HG02588 (cell line): ENCODE data around the gene SCNM1.
"Not testable (repeated sequence)": the region's sequence is repeated elsewhere in the genome, so short reads cannot be mapped to it uniquely, and the experiment has no call there.

ENCODE experiments used
- ATAC-seq: cut with Tn5 transposase; IDR thresholded peaks from one replicate; pipeline ENCODE4 v1.9.1; 2021; ENCODE audit warnings: mild to moderate bottlenecking, moderate library complexity; ENCODE audit not compliant: unreplicated experiment

Gene SCNM1

DNA sequence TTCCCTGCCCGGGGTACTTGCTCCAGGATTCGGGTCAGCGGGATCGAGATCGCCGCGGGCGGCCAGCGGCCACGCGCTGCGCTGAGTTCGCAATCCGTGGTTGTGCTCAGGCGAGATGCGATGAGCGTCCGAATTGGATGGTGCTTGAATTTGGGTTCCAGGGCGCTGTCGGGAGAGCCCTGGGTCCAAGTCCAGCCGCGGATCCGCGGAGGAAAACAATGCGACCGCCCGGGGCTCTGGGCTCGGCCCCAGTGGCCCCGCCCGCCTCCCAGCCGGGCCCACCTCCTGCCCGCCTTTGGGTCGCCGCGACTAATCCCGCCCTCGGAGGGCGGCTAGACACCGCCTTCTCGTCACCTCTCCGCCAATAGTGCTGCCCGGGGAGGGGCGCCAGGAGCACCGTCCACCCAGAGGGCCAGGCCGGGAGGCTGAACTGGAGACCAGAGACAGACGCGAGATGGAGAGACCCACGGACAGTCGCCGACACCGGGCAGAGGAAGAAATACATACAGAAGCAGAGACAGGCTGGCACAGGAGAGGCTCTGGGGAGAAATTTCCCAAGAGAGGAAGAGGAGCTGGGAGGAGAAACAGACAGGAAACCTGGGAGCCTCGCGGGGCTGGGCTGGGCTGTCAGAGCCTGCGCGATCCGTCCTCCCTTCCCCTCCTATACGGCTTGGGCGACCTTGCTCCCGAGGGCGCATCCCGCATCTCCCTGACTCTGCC lies 19.4 kb upstream of the SCNM1 start, which contains the start of gene SEMA6C:
Gene SEMA6C, minus strand, starts transcription at position 220 of the 720 bp plus-strand sequence. CDS start 4,010 bp downstream, outside the sequence.
- peak; percentile 99 for ATAC-seq

- ATAC-seq = no peak
Measured at GRCh38 chr1:151147132-151147503, 18.8 kb upstream of the SCNM1 start.

GRCh38 chr1:151147665-151148064 lies 18.3 kb upstream of the SCNM1 start:
- ATAC-seq = no peak

DNA sequence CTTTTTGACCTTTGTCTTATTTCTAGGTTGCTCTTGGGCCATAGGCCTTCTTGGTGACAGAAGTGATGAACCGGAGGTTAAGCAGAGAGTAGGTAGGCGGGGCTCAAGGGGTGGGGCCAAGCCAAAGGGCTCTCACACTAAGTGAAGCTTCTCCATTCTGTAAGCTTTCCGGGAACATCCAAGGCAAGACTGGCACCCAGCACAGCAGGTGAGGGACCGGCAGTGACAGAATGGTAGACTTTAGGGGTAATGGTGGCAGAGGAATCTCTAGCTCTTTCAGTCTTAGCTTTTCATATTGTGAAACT lies 9.5 kb upstream of the SCNM1 start, which contains the start of gene TNFAIP8L2:
Gene TNFAIP8L2, plus strand, starts transcription at position 135 of the 305 bp plus-strand sequence. CDS start 2,049 bp downstream, outside the sequence.
- peak; percentile 68 for ATAC-seq

- ATAC-seq = no peak
Measured at GRCh38 chr1:151157067-151157531, 8.8 kb upstream of the SCNM1 start.

DNA sequence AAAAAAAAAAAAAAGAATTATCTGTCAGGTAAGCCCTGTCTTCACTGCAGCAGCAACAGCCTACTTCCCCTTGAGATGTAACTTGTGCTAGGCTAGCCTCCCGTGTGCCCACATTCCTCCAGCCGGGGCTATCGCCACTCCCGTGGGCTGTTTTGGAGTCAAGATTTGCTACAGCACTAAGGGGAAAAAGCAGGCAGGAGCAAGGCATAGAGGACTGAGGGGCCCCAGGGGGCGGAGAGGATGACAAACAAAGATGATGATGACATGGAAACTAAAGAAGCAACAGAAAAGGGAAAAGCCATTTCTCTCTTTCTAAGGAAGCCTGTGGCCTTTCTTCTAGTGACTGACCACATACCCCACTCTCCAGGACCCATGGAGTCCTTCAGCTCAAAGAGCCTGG lies 7.6 kb upstream of the SCNM1 start:
- ATAC-seq = no peak

- ATAC-seq = no peak
Measured at GRCh38 chr1:151158751-151159251, 7.1 kb upstream of the SCNM1 start.

- ATAC-seq = no peak
Measured at GRCh38 chr1:151159373-151159772, 6.6 kb upstream of the SCNM1 start.

DNA sequence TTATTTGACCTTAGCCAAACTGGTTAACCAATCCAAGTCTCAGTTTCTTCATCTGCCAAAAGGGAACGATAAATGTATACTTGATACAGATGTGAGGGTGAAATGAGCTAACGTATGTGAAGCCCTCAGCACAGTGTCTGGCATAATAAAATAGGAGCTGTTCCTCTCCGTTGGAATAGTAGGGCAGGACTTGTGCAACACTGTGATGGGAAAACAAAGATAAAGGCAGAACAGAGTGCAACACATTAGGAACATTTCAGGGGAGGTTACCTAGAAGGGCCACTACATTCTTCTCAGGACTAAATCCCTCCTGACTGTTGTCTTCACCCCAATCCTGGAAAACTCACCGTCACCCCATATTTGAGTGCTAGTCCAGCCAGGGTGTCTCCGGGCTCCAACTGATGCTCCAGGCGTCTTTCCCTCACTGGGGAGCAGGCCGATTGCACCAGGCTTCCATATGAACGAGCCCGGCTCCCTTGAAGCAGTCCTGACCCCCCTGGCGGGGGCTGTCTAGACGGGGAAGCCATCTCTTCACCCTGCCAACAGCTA lies 1.1 kb upstream of the SCNM1 start:
- ATAC-seq = no peak

- no peak for ATAC-seq
Measured at GRCh38 chr1:151165281-151165737, 635 bp upstream of the SCNM1 start.

DNA sequence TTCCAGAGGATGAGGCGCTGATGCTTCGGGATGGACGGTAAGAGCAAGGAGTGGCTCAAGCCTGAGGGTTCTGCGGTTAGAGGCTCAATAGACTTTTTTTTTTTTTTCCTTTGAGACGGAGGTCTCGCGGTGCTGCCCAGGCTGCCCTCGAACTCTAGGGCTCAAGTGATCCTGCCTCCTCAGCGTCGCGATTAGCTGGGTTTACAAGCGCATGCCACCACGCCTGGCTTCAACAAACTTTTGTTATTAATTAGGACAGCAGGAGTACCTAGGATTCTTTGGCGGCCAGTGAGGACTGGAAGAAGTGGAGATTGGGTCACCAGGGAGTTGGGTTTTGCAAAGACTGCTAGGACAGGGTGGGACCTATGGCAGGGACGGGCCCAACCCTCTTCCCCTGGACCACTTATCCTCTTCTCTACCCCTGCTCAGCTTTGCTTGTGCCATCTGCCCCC lies 587 bp downstream of the SCNM1 start:
- ATAC-seq = no peak

- ATAC-seq = no peak
Measured at GRCh38 chr1:151167116-151167515, 1.2 kb downstream of the SCNM1 start.

- ATAC-seq = no peak
Measured at GRCh38 chr1:151171190-151171589, 5.2 kb downstream of the SCNM1 start.

- ATAC-seq = no peak
Measured at GRCh38 chr1:151175041-151175741, 9.2 kb downstream of the SCNM1 start.

- no peak for ATAC-seq
Measured at GRCh38 chr1:151175863-151176262, 9.9 kb downstream of the SCNM1 start, which contains the start of gene TMOD4. TMOD4 (minus strand) TSS chr1:151175981; CDS start chr1:151174875, 1,106 bp downstream.

DNA sequence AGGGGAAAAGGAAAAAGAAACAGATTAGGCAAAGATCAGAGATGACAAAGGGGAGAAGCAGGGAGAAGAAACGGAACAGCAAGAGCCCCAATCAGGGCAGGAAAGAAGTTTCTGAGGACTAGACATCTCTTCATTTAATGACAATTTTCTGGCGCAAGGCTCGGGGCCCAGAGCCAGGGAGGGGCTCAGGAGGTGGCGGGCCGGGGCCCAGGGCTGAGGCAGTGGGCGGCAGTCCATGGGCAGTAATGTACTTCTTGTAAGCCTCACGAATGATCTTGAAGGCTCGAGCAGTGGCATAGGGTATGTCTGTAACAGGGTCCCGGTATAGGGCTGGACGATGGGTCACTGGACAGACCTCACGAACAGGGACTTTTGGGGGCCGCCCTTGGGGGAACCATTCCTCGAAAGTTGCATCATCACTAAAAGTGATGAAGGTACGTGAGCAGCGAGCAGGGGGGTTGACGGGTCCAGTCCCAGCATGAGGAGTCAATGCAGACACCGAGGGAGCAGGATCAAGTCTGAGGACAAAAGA lies 10.6 kb downstream of the SCNM1 start:
- no peak for ATAC-seq

GRCh38 chr1:151184211-151184610 lies 18.3 kb downstream of the SCNM1 start:
- ATAC-seq = no peak

- no peak for ATAC-seq
Measured at GRCh38 chr1:151187205-151187604, 21.3 kb downstream of the SCNM1 start.

DNA sequence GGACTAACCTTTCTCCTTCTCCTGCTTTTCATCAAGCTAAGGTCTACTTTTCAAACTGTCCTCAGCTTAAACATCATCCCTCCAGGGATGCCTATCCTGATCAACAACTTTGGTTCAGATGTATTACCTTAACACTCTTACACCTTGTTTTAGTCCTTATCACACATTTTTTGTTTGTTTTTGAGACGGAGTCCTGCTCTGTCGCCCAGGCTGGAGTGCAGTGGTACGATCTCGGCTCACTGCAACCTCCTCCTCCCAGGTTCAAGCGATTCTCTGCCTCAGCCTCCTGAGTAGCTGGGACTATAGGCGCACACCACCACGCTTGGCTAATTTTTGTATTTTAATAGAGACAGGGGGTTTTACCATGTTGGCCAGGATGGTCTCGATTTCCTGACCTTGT lies 22.7 kb downstream of the SCNM1 start:
- not testable (repeated sequence) for ATAC-seq

- peak; percentile 87 for ATAC-seq
Measured at GRCh38 chr1:151189637-151190445, 23.9 kb downstream of the SCNM1 start, which contains the start of gene VPS72. VPS72 (minus strand) TSS chr1:151190197; CDS start chr1:151190121, 76 bp downstream.
